ENCODE measurements around the gene ALOX12.

Gene ALOX12

GRCh38 chr17:7017827-7018200, 22.0 kb downstream of the ALOX12 start:
- no peak for FAIRE-seq
- no peak for DNase-seq (ENCODE audit: insufficient read length)
- TF ChIP-seq TAF1 (IDR thresholded peaks at IDR 0.05; ENCODE audit: borderline replicate concordance, low read depth, low read length) (no peak), POLR2AphosphoS5 (IDR thresholded peaks at IDR 0.05; ENCODE audit: low read depth, low read length) (no peak), POLR2A (IDR thresholded peaks at IDR 0.05; ENCODE audit: low read depth, low read length) (no peak)

DNA sequence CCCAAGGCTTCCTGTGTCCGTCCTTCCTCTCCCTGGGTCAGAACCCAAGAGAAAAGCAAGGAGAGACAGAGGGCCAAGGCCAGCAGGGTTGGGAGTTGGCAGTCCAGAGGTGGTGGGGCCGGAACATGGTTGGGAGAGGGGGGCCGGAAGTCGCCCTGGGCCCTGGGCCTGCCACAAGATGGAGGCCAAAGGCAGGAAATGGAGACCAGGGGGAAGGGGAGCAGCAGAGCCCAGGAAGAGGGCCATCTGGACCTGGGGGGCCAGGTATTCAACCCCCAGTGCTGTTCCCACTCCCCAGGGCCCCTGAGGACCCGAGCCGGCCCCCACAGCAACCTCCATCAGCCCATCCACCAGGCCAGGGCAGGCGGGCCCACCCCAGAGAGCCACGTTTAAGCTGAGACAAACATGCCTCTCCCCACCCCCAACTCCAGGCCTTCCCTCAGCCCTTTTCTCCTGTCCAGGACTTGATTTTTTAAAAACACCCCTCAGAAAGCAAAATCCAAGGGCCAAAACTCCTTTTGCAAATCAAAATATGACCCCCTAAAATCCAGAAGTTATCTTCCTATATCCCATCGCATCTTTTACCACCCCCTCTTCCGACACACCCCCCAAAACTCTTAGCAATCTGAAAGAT, 22.6 kb downstream of the ALOX12 start:
- no peak for FAIRE-seq

GRCh38 chr17:7019367-7019766, 23.5 kb downstream of the ALOX12 start:
- FAIRE-seq: no peak
- TF ChIP-seq POLR2AphosphoS5 (IDR thresholded peaks at IDR 0.05; ENCODE audit: low read depth, low read length): no peak
- no peak for DNase-seq (ENCODE audit: insufficient read length)

More for the DNA sequence above, 22.6 kb downstream of the ALOX12 start:
- TF ChIP-seq POLR2AphosphoS5 (IDR thresholded peaks at IDR 0.05; ENCODE audit: low read depth, low read length) (no peak), POLR2A (IDR thresholded peaks at IDR 0.05; ENCODE audit: low read depth, low read length) (no peak), TAF1 (IDR thresholded peaks at IDR 0.05; ENCODE audit: borderline replicate concordance, low read depth, low read length) (no peak)
- DNase-seq (ENCODE audit: insufficient read length): no peak

- no peak for TF ChIP-seq POLR2AphosphoS5 (IDR thresholded peaks at IDR 0.05; ENCODE audit: low read depth, low read length)
- TF ChIP-seq TAF1 (IDR thresholded peaks at IDR 0.05; ENCODE audit: borderline replicate concordance, low read depth, low read length): no peak
- TF ChIP-seq POLR2A (IDR thresholded peaks at IDR 0.05; ENCODE audit: low read depth, low read length): no peak
- FAIRE-seq (no peak), DNase-seq (ENCODE audit: insufficient read length) (no peak)
Observed at GRCh38 chr17:7019839-7020519, 24.1 kb downstream of the ALOX12 start.

DNA sequence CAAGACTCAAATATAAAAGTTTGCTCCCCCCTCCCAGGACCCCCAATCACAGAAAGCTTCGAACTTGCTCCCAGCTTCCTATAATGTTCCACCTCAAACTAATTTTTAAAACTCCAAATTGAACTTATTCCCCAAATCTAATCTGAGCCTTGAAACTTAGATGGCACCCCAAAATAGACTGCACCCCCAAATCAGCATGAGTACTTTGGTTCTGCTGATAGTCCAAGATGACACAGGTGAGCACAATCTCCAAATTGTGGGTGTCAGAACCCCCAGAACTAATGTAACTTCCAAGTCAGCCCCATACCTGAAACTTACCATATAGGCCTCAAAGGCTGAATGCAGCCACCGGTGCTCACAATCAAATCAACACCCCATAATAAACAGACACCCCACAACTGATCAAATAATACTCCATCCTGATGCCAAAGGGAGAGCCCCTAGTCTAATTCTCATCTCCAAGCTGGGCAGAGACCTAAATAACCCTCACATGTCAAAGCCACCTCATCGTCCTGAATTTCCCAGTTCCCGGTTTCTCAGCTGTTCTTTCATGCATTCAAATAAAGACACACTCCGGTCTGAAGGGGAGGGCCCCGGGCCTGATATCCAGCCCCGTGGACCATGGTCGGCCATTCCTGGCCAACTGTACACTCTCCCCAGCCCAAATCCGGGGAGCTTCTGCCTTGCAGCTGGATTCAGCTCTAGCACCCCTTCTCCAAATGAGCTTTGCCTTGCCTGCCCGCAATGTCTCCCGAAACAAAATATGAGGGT, 25.2 kb downstream of the ALOX12 start:
- TF ChIP-seq POLR2A (IDR thresholded peaks at IDR 0.05; ENCODE audit: low read depth, low read length) (no peak), POLR2AphosphoS5 (IDR thresholded peaks at IDR 0.05; ENCODE audit: low read depth, low read length) (no peak), TAF1 (IDR thresholded peaks at IDR 0.05; ENCODE audit: borderline replicate concordance, low read depth, low read length) (no peak)
- DNase-seq (ENCODE audit: insufficient read length) (no peak), FAIRE-seq (no peak)

DNA sequence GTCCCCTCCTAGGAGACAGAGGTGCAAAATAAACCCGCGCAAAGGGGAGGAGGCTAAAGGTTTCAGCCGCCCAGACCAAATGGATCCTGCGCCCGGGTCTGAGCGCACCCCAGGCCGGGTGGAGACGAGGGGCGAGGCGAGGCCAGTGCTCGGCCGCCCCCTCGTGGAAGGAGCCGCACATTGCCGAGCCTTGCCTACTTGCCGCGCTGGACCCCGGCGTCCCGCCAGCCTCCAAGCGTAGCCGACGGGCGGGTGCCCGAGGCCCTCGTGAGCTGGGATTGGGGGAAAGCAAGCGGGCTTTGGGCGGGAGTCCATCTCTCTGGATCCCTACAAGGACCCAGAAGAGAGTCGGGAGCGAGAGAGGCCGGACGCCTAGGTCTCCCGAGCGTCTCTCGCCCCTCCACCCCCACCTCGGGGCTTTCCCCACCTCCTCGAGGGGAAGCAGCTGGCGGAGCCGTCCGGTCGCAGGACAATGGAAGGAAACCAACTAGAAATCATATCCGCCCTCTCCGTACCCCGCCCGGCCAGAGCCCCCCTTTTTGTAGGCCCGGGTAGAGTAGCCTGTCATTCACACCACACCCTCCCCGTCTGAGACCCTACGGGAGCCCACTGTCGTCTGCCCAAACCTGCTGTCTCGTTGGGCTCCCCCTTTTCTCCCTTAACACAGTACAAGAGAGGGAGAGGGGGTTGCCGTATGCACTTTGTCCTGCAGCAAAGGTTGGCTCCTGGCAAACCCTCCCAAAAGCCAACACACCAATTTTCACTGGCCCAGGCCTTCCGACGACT, 26.3 kb downstream of the ALOX12 start:
- DNase-seq (ENCODE audit: insufficient read length): peak; percentile 97
- FAIRE-seq: peak; percentile 91
- TF ChIP-seq POLR2A (IDR thresholded peaks at IDR 0.05; ENCODE audit: low read depth, low read length) (no peak), TAF1 (IDR thresholded peaks at IDR 0.05; ENCODE audit: borderline replicate concordance, low read depth, low read length) (no peak), POLR2AphosphoS5 (IDR thresholded peaks at IDR 0.05; ENCODE audit: low read depth, low read length) (no peak)

DNA sequence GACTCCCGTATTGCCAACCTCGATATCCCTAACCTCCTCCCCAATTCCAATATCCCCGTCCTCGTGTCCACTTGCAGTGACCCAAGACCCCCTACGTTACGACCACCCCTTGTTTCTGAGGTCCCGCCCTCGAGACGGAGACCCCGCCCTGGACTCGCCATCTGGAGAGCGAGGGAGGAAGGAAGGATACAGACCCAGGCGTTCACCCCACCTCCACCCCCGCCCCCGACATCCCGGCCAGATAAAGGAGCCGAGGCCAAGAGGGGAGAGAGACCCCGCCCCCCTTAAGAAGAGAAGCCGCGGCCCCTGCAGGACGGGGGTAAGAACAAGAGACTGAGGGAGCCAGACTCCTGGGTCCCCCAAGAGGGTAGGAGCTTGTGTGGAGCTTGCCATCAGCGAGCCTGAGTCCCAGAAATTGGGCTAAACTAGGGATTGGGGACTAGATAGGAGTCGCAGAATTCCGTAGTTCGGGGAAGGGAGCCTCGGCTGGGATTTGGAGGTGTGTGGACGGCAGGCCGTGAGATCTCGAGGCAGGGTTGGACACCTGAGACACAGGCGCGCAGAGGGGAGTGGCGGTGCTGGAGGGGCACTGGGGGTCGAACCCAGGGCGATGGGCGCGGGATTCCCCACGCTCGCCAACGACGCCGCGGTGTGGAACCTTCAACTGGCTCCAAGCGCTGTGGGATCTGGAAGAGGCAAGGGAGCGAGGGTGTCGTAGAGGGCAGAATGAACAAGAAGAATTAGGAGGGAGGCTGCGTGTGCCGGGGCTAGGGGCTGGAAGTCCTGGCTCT, 27.1 kb downstream of the ALOX12 start, which contains the start of gene BCL6B:
Gene BCL6B (plus strand): TSS at position 270 of the 791 bp plus-strand sequence. CDS start 622 bp downstream, outside the sequence.
- DNase-seq (ENCODE audit: insufficient read length) (no peak), FAIRE-seq (peak; percentile 63)
- TF ChIP-seq POLR2AphosphoS5 (IDR thresholded peaks at IDR 0.05; ENCODE audit: low read depth, low read length): no peak
- no peak for TF ChIP-seq POLR2A (IDR thresholded peaks at IDR 0.05; ENCODE audit: low read depth, low read length)
- no peak for TF ChIP-seq TAF1 (IDR thresholded peaks at IDR 0.05; ENCODE audit: borderline replicate concordance, low read depth, low read length)

- DNase-seq (ENCODE audit: insufficient read length) (peak; percentile 95), FAIRE-seq (peak; percentile 86)
- no peak for TF ChIP-seq TAF1 (IDR thresholded peaks at IDR 0.05; ENCODE audit: borderline replicate concordance, low read depth, low read length)
- no peak for TF ChIP-seq POLR2AphosphoS5 (IDR thresholded peaks at IDR 0.05; ENCODE audit: low read depth, low read length)
- no peak for TF ChIP-seq POLR2A (IDR thresholded peaks at IDR 0.05; ENCODE audit: low read depth, low read length)
Observed at GRCh38 chr17:7023576-7024401, 27.9 kb downstream of the ALOX12 start.

DNA sequence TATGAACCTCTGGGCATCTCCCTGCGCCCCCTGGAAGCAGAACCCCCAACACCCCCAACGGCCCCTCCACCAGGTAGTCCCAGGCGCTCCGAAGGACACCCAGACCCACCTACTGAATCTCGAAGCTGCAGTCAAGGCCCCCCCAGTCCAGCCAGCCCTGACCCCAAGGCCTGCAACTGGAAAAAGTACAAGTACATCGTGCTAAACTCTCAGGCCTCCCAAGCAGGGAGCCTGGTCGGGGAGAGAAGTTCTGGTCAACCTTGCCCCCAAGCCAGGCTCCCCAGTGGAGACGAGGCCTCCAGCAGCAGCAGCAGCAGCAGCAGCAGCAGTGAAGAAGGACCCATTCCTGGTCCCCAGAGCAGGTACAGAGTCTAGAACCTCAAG, 28.5 kb downstream of the ALOX12 start:
- DNase-seq (ENCODE audit: insufficient read length): no peak
- TF ChIP-seq POLR2AphosphoS5 (IDR thresholded peaks at IDR 0.05; ENCODE audit: low read depth, low read length): no peak
- FAIRE-seq: no peak

DNA sequence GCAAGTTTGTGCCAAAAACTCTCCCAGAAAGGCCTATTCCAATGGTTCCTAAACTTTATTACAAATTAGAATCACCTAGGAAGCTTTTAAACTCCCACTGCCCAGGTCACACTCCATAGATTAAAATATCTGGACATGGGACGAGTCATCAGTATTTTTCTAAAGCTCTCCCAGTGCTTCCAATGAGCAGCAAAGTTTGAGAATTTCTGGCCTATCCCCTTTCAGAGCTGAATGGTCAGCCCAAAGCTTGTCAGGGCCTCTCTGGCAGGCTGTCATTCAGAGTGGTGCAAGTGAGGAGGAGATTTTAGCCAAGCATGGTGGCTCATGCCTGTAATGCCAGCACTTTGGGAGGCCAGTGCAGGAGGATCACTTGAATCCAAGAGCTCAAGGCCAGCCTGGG, 29.4 kb downstream of the ALOX12 start:
- no peak for FAIRE-seq
- TF ChIP-seq POLR2AphosphoS5 (IDR thresholded peaks at IDR 0.05; ENCODE audit: low read depth, low read length): no peak
- no peak for TF ChIP-seq POLR2A (IDR thresholded peaks at IDR 0.05; ENCODE audit: low read depth, low read length)
- no peak for TF ChIP-seq TAF1 (IDR thresholded peaks at IDR 0.05; ENCODE audit: borderline replicate concordance, low read depth, low read length)
- DNase-seq (ENCODE audit: insufficient read length): no peak

Measured in GM12892 (cell line).